LNCaP clone FGC (cell line): ENCODE results near the gene BAG5.

Experiments used
- DNase-seq: peaks from one replicate; pipeline ENCODE4 v3.0.0-alpha.2; 2011; ENCODE audit warnings: low read depth
- H3K4me3 ChIP-seq: 2 replicates; pipeline ENCODE4 v1.5.1; 2011; ENCODE audit warnings: mild to moderate bottlenecking, low read depth, low read length, control low read depth
- CTCF ChIP-seq: IDR thresholded peaks from 2 replicates; pipeline ENCODE4 v1.5.1; 2012; ENCODE audit warnings: mild to moderate bottlenecking; ENCODE audit not compliant: control insufficient read depth, insufficient read depth; ENCODE audit errors: extremely low read depth

BAG5 gene

GRCh38 chr14:103558071-103558882 is 4.2 kb downstream of the BAG5 start:
- DNase-seq: no peak

GRCh38 chr14:103556946-103557758 is 5.3 kb downstream of the BAG5 start:
- no peak overlapping the region for H3K4me3 ChIP-seq
- DNase-seq: no peak
- TF ChIP-seq CTCF: no peak

More at GRCh38 chr14:103558071-103558882, 4.2 kb downstream of the BAG5 start:
- TF ChIP-seq CTCF: no peak
- H3K4me3 ChIP-seq: no peak overlapping the region

- H3K4me3 ChIP-seq: no peak overlapping the region
- DNase-seq: no peak
- no peak for TF ChIP-seq CTCF
Measured at GRCh38 chr14:103555559-103556337, 6.7 kb downstream of the BAG5 start.

- TF ChIP-seq CTCF: no peak
- no peak overlapping the region for H3K4me3 ChIP-seq
- DNase-seq: no peak
Measured at GRCh38 chr14:103552846-103553210, 9.6 kb downstream of the BAG5 start.

GRCh38 chr14:103552011-103552845 is 10.2 kb downstream of the BAG5 start:
- DNase-seq: no peak
- no peak overlapping the region for H3K4me3 ChIP-seq
- TF ChIP-seq CTCF: no peak

- TF ChIP-seq CTCF: no peak
- no peak for DNase-seq
- no peak overlapping the region for H3K4me3 ChIP-seq
Measured at GRCh38 chr14:103551338-103551762, 11.1 kb downstream of the BAG5 start.
